ENCODE results near the gene FOXO1. TPM values are rescaled to one million over a fixed set of nuclear protein-coding genes. Genes with fewer than 3 reads are reported as not detected.

The FOXO1 gene
- total RNA-seq, 1 experiment from 2014 or later, result 12.2 TPM

DNA sequence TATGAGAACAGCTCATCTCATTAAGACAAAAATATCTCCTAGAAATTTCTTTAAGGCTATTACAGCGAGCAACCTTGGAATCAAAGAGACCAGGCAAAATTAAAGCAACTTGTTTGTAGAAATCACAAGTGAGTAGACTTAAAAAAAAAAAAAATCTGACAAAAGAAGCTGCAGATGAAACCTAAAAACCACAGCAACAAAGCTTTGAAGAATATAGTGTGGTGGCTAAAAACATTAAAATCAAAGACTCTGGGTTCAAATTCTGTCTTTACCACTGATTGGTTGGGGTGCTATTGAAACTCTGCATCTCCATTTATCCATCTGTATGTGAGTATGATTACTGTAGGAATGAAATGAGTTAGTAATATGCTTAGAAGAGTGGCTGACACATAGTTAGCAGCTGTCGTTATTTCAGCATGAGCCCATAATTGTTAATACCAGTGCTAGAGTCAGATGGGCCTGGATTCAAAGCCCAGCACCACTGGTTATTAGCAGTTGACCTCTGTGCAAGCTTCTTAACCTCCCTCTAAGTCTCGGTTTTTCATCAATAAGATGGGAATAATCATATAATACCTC is 157.6 kb downstream of the FOXO1 start:
- Histone ChIP-seq H3K9me2 (ENCODE audit: insufficient read depth) (no peaks in the 10 kb centered on the region), H3K27ac (ENCODE audit: low read depth, low read length) (no peak overlapping the region), H4K20me1 (ENCODE audit: insufficient read depth) (no peaks in the 10 kb centered on the region), H3K9me3 (ENCODE audit: control insufficient read depth in 1 of 2, insufficient read depth in 1 of 2, low read depth in 1 of 2, low read length in 2 of 2) (no peaks in the 10 kb centered on the region), H3K79me2 (ENCODE audit: insufficient read depth, low read length) (no peaks in the 10 kb centered on the region), H3K4me1 (ENCODE audit: control insufficient read depth in 1 of 2, insufficient read depth in 2 of 2, low read length in 2 of 2) (no peaks in the 10 kb centered on the region), H3K4me2 (ENCODE audit: low read length) (no peak overlapping the region), H3K4me3 (replicated peaks in 1 of 2; ENCODE audit: low read depth in 1 of 2, low read length in 2 of 2) (no peak overlapping the region), H2AFZ (ENCODE audit: low read depth, low read length, poor library complexity, severe bottlenecking) (no peak overlapping the region), H3K9ac (ENCODE audit: low read length) (no peak overlapping the region), H3K36me3 (ENCODE audit: control insufficient read depth in 1 of 2, insufficient read depth in 2 of 2, low read length in 2 of 2) (no peaks in the 10 kb centered on the region), H3K27me3 (ENCODE audit: insufficient read depth, low read length) (no peaks in the 10 kb centered on the region)
- BruUV-seq (replicated peaks), result no TSS peak
- intact Hi-C loops (cut with micrococcal nuclease), result no loop called here
- ATAC-seq (no peak), DNase-seq (ENCODE audit: low read depth, low spot score) (no peak)
- no peak for TF ChIP-seq POLR2AphosphoS5 (IDR thresholded peaks at IDR 0.05; ENCODE audit: low read depth, low read length)
- TF ChIP-seq EGR1 (IDR thresholded peaks at IDR 0.05; ENCODE audit: low read depth), result no peak
- no peak for TF ChIP-seq EZH2phosphoT487 (IDR thresholded peaks at IDR 0.05; ENCODE audit: borderline replicate concordance)
- no peak for TF ChIP-seq TCF7L2 (IDR thresholded peaks at IDR 0.05; ENCODE audit: borderline replicate concordance, extremely low read depth, insufficient read depth, insufficient read length)
- no peak for TF ChIP-seq ZNF274 (IDR thresholded peaks at IDR 0.05; ENCODE audit: low read depth, low read length)
- TF ChIP-seq ELF1 (IDR thresholded peaks at IDR 0.05; ENCODE audit: borderline replicate concordance, low read depth), result no peak
- POLR2A ChIA-PET, result no interaction called here
- CTCF ChIA-PET, result no interaction called here
- RAD21 ChIA-PET (ENCODE audit: low non-redundant PET in 1 of 2, low total read pairs in 2 of 2, uncharacterized antibody in 2 of 2, unreplicated experiment in 2 of 2), result interaction anchor here in 1 of 2 experiments (0.7 kb wide), 1 partner anchor 20 kb away, joined by 3 read pairs; no protein-coding TSS in a partner anchor

DNA sequence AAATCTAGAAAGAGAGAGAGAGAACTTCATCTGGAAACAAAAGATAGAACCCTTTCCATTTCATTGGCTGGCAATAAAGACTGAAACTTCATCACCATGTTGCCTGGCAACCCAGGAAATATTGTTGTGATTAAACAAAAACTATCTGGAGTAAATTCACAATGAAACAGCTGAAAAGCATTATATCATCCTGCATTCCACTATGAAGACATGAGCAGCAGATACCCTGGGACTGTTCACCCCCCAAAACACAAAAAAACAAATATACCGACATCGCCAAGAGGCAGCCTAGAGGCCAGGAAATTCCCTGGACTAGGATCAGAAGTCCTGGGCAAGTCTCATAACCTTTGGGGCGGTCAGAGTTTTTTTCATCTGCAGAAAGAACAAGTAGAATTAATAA is 158.3 kb downstream of the FOXO1 start:
- Histone ChIP-seq H3K27me3 (ENCODE audit: insufficient read depth, low read length) (no peaks in the 10 kb centered on the region), H4K20me1 (ENCODE audit: insufficient read depth) (no peaks in the 10 kb centered on the region), H2AFZ (ENCODE audit: low read depth, low read length, poor library complexity, severe bottlenecking) (no peak overlapping the region), H3K4me3 (replicated peaks in 1 of 2; ENCODE audit: low read depth in 1 of 2, low read length in 2 of 2) (no peak overlapping the region), H3K36me3 (ENCODE audit: control insufficient read depth in 1 of 2, insufficient read depth in 2 of 2, low read length in 2 of 2) (no peaks in the 10 kb centered on the region), H3K4me1 (ENCODE audit: control insufficient read depth in 1 of 2, insufficient read depth in 2 of 2, low read length in 2 of 2) (no peaks in the 10 kb centered on the region), H3K27ac (ENCODE audit: low read depth, low read length) (no peak overlapping the region), H3K4me2 (ENCODE audit: low read length) (no peak overlapping the region), H3K9me2 (ENCODE audit: insufficient read depth) (no peaks in the 10 kb centered on the region), H3K9ac (ENCODE audit: low read length) (no peak overlapping the region), H3K9me3 (ENCODE audit: control insufficient read depth in 1 of 2, insufficient read depth in 1 of 2, low read depth in 1 of 2, low read length in 2 of 2) (no peaks in the 10 kb centered on the region), H3K79me2 (ENCODE audit: insufficient read depth, low read length) (no peaks in the 10 kb centered on the region)
- no peak for DNase-seq (ENCODE audit: low read depth, low spot score)
- ChIA-PET RAD21 (ENCODE audit: low non-redundant PET in 1 of 2, low total read pairs in 2 of 2, uncharacterized antibody in 2 of 2, unreplicated experiment in 2 of 2) (interaction anchor here in 1 of 2 experiments (0.7 kb wide), 1 partner anchor 21 kb away, joined by 3 read pairs; no protein-coding TSS in a partner anchor), CTCF (no interaction called here), POLR2A (no interaction called here)
- ATAC-seq, result no peak
- BruUV-seq (replicated peaks), result no TSS peak
- TF ChIP-seq EGR1 (IDR thresholded peaks at IDR 0.05; ENCODE audit: low read depth) (no peak), SIN3A (IDR thresholded peaks at IDR 0.05; ENCODE audit: low read depth) (no peak), YY1 (IDR thresholded peaks at IDR 0.05; ENCODE audit: extremely low read depth, insufficient replicate concordance, low read depth, low read length) (no peak), EZH2 (IDR thresholded peaks at IDR 0.05) (no peak), ZNF274 (IDR thresholded peaks at IDR 0.05; ENCODE audit: low read depth, low read length) (no peak), RAD21 (IDR thresholded peaks at IDR 0.05; ENCODE audit: low read depth) (no peak), EZH2phosphoT487 (IDR thresholded peaks at IDR 0.05; ENCODE audit: borderline replicate concordance) (no peak)
- intact Hi-C loops (cut with micrococcal nuclease), result no loop called here

Data from HCT116 (cell line).